Brain pericyte (primary cell): ENCODE data around the gene GOLGA6L9.
"Not testable (repeated sequence)": the region's sequence is repeated elsewhere in the genome, so short reads cannot be mapped to it uniquely, and the experiment has no call there.

ENCODE experiments used
- DNase-seq: peaks from one replicate; pipeline ENCODE4 v3.0.0-alpha.2; 2012; ENCODE audit warnings: low read depth, low spot score

Gene GOLGA6L9, protein sequence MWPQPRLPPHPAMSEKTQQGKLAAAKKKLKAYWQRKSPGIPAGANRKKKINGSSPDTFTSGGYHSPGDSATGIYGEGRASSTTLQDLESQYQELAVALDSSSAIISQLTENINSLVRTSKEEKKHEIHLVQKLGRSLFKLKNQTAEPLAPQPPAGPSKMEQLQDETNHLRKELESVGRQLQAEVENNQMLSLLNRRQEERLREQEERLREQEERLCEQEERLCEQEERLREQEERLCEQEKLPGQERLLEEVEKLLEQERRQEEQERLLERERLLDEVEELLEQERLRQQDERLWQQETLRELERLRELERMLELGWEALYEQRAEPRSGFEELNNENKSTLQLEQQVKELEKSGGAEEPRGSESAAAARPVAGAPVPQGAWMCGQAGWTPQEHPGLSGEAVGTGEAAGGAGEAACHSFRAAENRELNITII

GRCh38 chr15:82429693-82430092 lies at the start of gene GOLGA6L9:
Gene GOLGA6L9 (plus strand): TSS chr15:82429816. CDS start chr15:82430080, 264 bp downstream.
- not testable (repeated sequence) for DNase-seq

GRCh38 chr15:82381330-82381955 lies 48.2 kb upstream of the GOLGA6L9 start:
- DNase-seq: not testable (repeated sequence)

- DNase-seq: not testable (repeated sequence)
These were observed 42.4 kb upstream of the GOLGA6L9 start for GRCh38 chr15:82387209-82387608.

GRCh38 chr15:82390152-82390551 lies 39.5 kb upstream of the GOLGA6L9 start:
- DNase-seq: not testable (repeated sequence)

- DNase-seq: not testable (repeated sequence)
These were observed 37.5 kb upstream of the GOLGA6L9 start for GRCh38 chr15:82392077-82392476.

- DNase-seq: no peak
These were observed 35.9 kb upstream of the GOLGA6L9 start for GRCh38 chr15:82393671-82394070.

DNA sequence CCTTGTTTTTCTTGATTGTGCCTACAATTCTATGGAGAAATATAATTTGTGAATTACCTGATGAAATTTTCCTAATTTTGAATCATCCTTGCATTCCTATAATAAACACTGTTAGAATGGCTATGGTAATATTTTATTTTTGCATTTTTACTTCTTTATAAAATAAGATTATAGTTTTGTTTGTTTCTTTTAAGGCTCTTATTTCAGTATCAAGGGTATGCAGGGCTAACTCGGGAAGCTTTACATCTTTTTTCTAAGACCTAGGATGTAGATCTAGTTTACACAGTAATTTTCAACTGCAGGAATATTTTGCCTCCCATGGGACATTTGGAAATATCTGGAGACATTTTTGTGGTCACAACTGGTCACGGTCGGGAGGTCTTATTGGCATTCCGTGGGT lies 33.8 kb upstream of the GOLGA6L9 start:
- not testable (repeated sequence) for DNase-seq

DNA sequence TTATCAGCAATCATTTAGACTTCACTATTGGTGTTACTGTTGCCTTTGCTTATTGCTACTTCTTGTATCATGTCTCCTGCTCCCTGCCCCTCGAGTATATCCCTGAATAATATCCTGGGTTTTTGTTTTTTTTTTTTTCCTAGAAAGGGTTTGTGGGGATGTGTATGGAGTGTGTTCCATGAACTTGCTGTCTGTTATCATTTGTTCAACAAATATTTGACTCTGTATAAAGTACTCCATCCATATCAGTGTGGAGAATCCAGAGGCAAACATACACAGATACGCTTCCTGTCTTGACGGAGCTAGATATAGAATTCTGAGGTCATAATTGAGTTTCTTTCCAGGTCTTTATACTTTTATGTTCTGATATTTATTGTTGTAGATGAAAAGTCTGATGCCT lies 31.8 kb upstream of the GOLGA6L9 start:
- no peak for DNase-seq

GRCh38 chr15:82398785-82399184 lies 30.8 kb upstream of the GOLGA6L9 start:
- DNase-seq: no peak

DNA sequence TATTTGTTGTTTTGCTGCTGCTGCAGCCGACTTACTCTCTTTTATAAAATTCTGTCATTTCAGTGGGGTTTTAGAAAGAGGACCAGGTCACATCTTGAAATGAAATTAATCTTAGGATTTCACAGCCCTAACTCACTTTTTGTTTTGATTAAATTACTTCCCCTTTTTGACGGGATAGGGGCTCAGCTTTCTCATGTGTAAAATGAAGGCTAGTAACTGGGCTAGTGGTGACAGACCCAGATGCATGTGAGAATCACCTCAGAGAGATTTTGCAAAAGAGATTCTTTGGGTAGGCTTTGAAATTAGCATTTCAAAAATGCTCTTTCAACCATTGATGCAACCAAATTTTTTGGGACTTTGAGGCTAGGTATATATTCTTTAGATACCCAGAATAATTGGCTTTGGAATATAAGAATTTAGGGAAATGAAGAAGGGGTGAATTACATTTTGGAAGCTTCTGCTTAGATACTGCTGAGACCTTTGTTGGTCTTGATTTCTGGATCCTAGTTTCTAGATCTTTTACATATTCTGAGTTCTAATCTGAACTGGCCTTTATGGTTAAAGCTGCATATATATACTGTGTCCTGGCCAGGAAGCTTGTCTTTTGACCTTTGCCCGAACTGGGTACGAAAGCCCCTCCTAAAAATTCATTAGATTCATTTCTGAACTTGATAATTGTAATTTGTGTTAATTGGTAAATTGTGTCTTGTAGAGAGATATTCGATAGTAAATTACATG lies 30.1 kb upstream of the GOLGA6L9 start:
- DNase-seq: not testable (repeated sequence)

DNA sequence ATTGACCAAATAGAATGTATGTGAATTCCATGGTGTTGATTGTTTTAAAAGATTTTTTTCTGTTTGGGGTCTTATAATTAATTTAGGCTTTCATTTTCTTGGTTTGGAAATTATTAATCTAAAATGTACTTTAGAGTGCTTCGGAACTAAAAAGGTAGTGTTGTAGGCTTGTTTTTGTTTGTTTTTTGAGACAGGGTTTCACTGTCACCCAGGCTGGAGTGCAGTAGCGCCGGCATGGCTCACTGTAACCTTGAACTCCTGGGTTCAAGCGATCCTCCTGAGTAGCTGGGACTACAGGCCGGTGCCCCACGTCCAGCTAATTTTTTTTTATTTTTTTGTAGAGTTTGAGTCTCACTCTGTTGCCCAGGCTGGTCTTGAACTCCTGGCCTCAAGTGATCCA lies 27.7 kb upstream of the GOLGA6L9 start:
- DNase-seq: not testable (repeated sequence)

GRCh38 chr15:82402341-82402740 lies 27.3 kb upstream of the GOLGA6L9 start:
- DNase-seq: not testable (repeated sequence)

DNA sequence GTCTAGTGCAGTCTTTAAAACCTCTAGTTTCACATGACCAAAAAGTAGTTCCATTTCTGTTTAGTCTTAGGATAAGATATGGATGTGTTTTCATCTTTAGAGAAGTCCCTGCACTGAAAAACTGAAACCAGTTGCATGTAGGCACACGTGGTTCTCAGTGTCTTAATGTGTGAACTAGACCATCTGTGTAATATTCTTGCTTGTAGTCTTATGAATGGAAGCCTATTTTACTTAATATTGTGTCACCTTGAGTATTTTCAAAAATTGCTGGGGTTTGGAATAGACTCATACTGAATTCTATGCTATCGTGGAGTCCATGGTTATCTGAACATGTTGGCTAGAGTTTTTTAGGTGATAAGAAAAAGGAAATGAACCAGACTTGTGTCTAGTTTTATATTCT lies 23.4 kb upstream of the GOLGA6L9 start:
- DNase-seq: not testable (repeated sequence)

- DNase-seq: not testable (repeated sequence)
These were observed 19.3 kb upstream of the GOLGA6L9 start for GRCh38 chr15:82410306-82410705.

GRCh38 chr15:82411595-82411994 lies 18.0 kb upstream of the GOLGA6L9 start:
- not testable (repeated sequence) for DNase-seq

DNA sequence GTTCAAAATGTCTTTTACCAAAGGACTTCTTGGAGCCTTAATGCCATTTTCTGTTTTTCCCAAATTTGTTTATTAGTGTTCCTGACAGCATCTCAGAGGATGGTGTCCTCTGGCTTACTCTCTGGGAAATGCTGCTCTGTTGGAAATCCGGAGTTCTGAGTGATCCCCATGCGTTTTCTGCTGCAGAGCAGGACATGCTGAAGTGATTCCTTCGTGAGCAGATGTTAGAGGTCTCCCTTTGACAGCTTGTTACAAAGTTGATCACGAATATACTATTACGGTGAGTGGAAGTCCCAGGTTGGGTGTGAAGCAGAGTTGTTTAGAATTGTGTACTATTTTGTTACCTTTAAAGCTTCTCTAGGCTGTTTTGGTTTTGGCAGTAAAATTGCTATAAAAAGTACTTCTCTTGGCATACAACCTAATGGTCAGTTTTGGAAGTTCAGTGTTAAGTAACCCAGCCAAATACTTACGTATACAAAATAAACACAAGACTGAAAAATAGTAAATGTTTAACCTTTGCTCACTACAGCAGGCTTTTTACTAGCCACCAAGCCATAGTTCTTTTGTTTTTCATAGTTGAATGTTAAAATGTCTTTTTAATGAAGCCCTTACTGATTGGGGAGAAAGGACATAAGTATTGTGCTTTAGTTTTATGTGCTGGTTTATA lies 15.0 kb upstream of the GOLGA6L9 start:
- DNase-seq: not testable (repeated sequence)

DNA sequence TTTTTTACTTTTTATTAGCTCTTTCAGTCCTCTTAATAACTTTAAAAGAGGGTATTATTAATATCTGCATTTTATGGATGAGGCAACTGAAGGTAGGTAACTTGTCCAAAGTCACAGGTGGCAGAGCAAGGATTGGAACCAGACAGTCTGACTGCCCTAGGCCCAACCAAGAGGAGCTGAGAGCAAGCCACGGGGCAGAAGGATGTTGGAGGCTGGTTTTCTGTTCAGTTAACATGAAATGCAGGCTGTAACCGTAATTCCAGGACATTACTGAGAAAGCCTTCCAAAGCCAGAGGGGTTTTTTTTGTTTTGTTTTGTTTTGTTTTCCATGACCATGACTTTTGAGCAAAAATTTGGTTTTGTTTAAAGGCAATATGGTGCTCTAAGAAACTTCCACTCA lies 9.1 kb upstream of the GOLGA6L9 start:
- DNase-seq: not testable (repeated sequence)

GRCh38 chr15:82420966-82421365 lies 8.7 kb upstream of the GOLGA6L9 start:
- DNase-seq: not testable (repeated sequence)

- not testable (repeated sequence) for DNase-seq
These were observed 2.5 kb upstream of the GOLGA6L9 start for GRCh38 chr15:82427117-82427516.

GRCh38 chr15:82445420-82445819 lies 15.8 kb downstream of the GOLGA6L9 start:
- DNase-seq: not testable (repeated sequence)

DNA sequence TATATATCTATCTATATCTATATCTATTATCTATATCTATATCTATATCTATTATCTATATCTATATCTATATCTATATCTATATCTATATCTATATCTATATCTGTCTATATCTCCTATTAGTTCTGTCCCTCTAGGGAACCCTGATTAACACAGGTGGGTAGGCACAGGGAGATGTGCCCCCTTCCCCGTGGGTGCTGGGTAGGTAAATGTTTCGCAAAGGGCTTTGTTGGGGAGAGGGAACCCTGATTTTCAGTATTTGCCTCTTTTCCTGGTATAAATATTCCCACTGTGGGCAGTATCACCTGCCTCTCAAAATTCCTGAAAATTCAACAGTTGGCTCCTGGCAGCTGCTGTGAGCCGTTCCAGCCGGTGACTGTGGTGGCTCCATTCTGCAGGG lies 27.7 kb downstream of the GOLGA6L9 start:
- not testable (repeated sequence) for DNase-seq
